ENCODE measurements around the gene SPART.

GRCh38 chr13:36345438-36346221, 564 bp downstream of the SPART start:
- no peak for TF ChIP-seq EZH2 (IDR thresholded peaks at IDR 0.05; ENCODE audit: borderline replicate concordance, low read depth, low read length, poor library complexity, severe bottlenecking)
- TF ChIP-seq, protein P1, sequence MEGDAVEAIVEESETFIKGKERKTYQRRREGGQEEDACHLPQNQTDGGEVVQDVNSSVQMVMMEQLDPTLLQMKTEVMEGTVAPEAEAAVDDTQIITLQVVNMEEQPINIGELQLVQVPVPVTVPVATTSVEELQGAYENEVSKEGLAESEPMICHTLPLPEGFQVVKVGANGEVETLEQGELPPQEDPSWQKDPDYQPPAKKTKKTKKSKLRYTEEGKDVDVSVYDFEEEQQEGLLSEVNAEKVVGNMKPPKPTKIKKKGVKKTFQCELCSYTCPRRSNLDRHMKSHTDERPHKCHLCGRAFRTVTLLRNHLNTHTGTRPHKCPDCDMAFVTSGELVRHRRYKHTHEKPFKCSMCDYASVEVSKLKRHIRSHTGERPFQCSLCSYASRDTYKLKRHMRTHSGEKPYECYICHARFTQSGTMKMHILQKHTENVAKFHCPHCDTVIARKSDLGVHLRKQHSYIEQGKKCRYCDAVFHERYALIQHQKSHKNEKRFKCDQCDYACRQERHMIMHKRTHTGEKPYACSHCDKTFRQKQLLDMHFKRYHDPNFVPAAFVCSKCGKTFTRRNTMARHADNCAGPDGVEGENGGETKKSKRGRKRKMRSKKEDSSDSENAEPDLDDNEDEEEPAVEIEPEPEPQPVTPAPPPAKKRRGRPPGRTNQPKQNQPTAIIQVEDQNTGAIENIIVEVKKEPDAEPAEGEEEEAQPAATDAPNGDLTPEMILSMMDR (conservative IDR thresholded peaks at IDR 0.05; ENCODE audit: low read depth, low read length), result no peak
